ENCODE data around the gene CDKAL1.

CDKAL1 gene

GRCh38 chr6:21200134-21200870 is 666.0 kb downstream of the CDKAL1 start:
- no peak overlapping the region for H3K4me3 ChIP-seq (ENCODE audit: low read depth, low read length)
- no peaks in the 10 kb centered on the region for H3K27me3 ChIP-seq (replicated peaks)
- no peak for DNase-seq
- TF ChIP-seq CTCF (IDR thresholded peaks at IDR 0.05; ENCODE audit: low read depth, low read length, missing control alignments), result no peak
- H3K27ac ChIP-seq, result no peak overlapping the region
- no peaks in the 10 kb centered on the region for H3K36me3 ChIP-seq (replicated peaks)
- in situ Hi-C loops (cut with HindIII; ENCODE audit: low pct_ligation_motif_present, low sequenced_read_pairs), result no loop called here

GRCh38 chr6:21201187-21201586 is 666.9 kb downstream of the CDKAL1 start:
- Histone ChIP-seq H3K36me3 (replicated peaks) (no peaks in the 10 kb centered on the region), H3K4me3 (ENCODE audit: low read depth, low read length) (no peak overlapping the region), H3K27me3 (replicated peaks) (no peaks in the 10 kb centered on the region), H3K27ac (no peak overlapping the region)
- TF ChIP-seq CTCF (IDR thresholded peaks at IDR 0.05; ENCODE audit: low read depth, low read length, missing control alignments), result no peak
- DNase-seq, result no peak
- in situ Hi-C loops (cut with HindIII; ENCODE audit: low pct_ligation_motif_present, low sequenced_read_pairs), result no loop called here

- no peak overlapping the region for H3K4me3 ChIP-seq (ENCODE audit: low read depth, low read length)
- TF ChIP-seq CTCF (IDR thresholded peaks at IDR 0.05; ENCODE audit: low read depth, low read length, missing control alignments), result no peak
- DNase-seq, result no peak
- H3K27me3 ChIP-seq (replicated peaks), result no peaks in the 10 kb centered on the region
- H3K36me3 ChIP-seq (replicated peaks), result no peaks in the 10 kb centered on the region
- H3K27ac ChIP-seq, result no peak overlapping the region
- in situ Hi-C loops (cut with HindIII; ENCODE audit: low pct_ligation_motif_present, low sequenced_read_pairs), result no loop called here
These were observed 667.5 kb downstream of the CDKAL1 start for GRCh38 chr6:21201637-21202350.

- no peaks in the 10 kb centered on the region for H3K27me3 ChIP-seq (replicated peaks)
- no peak overlapping the region for H3K4me3 ChIP-seq (ENCODE audit: low read depth, low read length)
- H3K36me3 ChIP-seq (replicated peaks), result no peaks in the 10 kb centered on the region
- no peak overlapping the region for H3K27ac ChIP-seq
- no peak for TF ChIP-seq CTCF (IDR thresholded peaks at IDR 0.05; ENCODE audit: low read depth, low read length, missing control alignments)
- in situ Hi-C loops (cut with HindIII; ENCODE audit: low pct_ligation_motif_present, low sequenced_read_pairs), result no loop called here
- DNase-seq, result no peak
These were observed 668.3 kb downstream of the CDKAL1 start for GRCh38 chr6:21202521-21202920.

GRCh38 chr6:21204951-21205350 is 670.7 kb downstream of the CDKAL1 start:
- no peak overlapping the region for H3K27ac ChIP-seq
- H3K27me3 ChIP-seq (replicated peaks), result no peaks in the 10 kb centered on the region
- no peak for TF ChIP-seq CTCF (IDR thresholded peaks at IDR 0.05; ENCODE audit: low read depth, low read length, missing control alignments)
- in situ Hi-C loops (cut with HindIII; ENCODE audit: low pct_ligation_motif_present, low sequenced_read_pairs), result no loop called here
- no peak for DNase-seq
- H3K36me3 ChIP-seq (replicated peaks), result no peaks in the 10 kb centered on the region
- no peak overlapping the region for H3K4me3 ChIP-seq (ENCODE audit: low read depth, low read length)

All from brain microvascular endothelial cell (primary cell).